ENCODE results near the gene HMGB1. TPM values are rescaled to one million over a fixed set of nuclear protein-coding genes. Genes with fewer than 3 reads are reported as not detected.

HMGB1 gene
- polyA plus RNA-seq, 1 experiment: 223 TPM

DNA sequence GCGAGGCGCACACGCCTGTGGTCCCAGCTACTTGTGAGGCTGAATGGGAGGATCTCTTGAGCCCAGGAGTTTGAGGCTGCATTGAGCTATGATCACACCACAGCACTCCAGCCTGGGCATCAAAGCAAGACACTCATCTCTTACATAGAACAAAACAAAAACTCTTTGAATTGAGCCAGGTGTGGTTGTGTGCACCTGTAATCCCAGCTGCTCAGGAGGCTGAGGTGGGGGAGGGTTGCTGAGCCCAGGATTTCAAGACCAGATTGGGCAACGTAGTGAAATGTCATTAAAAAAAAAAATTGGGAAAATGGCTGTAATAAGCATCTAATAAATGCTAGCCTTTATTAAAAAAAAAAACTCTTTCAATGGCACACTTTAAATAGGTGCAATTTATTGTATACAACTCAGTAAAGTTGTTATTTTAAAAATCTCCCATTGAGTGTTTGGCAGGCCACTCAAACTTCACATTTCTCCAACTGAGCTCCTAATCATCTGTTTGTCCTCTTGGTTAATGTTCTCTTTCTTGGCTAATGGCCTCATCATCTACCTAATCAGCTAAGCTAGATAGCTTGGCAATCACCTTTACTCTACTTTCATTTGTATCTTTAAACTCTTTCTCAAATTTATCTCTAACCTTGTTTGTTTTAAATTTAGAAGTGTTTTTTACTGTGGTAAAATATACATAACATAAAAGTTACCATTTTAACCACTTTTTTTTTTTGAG is 28.1 kb upstream of the HMGB1 start:
- ChIA-PET CTCF (no interaction called here), POLR2A (no interaction called here)
- Histone ChIP-seq H3K9me3 (ENCODE audit: control insufficient read depth, insufficient read depth, low read length) (no peaks in the 10 kb centered on the region), H3K27ac (ENCODE audit: low read depth, low read length) (no peak overlapping the region), H3K4me3 (ENCODE audit: low read depth, low read length) (no peak overlapping the region), H3K27me3 (ENCODE audit: control insufficient read depth, insufficient read depth, low read length) (no peaks in the 10 kb centered on the region)
- DNase-seq (ENCODE audit: low read depth, low spot score): no peak
- TF ChIP-seq, protein P1, sequence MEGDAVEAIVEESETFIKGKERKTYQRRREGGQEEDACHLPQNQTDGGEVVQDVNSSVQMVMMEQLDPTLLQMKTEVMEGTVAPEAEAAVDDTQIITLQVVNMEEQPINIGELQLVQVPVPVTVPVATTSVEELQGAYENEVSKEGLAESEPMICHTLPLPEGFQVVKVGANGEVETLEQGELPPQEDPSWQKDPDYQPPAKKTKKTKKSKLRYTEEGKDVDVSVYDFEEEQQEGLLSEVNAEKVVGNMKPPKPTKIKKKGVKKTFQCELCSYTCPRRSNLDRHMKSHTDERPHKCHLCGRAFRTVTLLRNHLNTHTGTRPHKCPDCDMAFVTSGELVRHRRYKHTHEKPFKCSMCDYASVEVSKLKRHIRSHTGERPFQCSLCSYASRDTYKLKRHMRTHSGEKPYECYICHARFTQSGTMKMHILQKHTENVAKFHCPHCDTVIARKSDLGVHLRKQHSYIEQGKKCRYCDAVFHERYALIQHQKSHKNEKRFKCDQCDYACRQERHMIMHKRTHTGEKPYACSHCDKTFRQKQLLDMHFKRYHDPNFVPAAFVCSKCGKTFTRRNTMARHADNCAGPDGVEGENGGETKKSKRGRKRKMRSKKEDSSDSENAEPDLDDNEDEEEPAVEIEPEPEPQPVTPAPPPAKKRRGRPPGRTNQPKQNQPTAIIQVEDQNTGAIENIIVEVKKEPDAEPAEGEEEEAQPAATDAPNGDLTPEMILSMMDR (IDR thresholded peaks at IDR 0.05; ENCODE audit: low read depth, low read length): no peak

DNA sequence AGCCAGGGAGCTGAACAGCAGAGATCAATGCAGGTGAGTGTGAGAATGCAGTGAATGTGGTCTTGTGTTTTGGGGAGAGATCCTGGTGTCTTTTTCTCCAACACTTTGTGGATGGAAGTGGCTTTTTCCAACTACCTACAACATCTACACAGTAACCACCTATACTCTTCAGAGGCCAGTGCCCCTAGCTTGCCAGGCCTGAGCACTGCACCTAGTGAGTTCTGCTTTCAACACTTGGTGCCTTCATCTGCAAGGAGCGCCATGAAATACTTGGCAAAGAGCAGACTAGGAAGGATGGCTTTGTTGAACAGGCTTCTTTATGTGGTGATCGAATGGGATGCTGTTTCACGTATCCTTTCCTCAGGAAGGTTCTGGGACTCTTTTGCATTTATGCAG is 21.3 kb upstream of the HMGB1 start:
- TF ChIP-seq, protein P1 (IDR thresholded peaks at IDR 0.05; ENCODE audit: low read depth, low read length): no peak

DNA sequence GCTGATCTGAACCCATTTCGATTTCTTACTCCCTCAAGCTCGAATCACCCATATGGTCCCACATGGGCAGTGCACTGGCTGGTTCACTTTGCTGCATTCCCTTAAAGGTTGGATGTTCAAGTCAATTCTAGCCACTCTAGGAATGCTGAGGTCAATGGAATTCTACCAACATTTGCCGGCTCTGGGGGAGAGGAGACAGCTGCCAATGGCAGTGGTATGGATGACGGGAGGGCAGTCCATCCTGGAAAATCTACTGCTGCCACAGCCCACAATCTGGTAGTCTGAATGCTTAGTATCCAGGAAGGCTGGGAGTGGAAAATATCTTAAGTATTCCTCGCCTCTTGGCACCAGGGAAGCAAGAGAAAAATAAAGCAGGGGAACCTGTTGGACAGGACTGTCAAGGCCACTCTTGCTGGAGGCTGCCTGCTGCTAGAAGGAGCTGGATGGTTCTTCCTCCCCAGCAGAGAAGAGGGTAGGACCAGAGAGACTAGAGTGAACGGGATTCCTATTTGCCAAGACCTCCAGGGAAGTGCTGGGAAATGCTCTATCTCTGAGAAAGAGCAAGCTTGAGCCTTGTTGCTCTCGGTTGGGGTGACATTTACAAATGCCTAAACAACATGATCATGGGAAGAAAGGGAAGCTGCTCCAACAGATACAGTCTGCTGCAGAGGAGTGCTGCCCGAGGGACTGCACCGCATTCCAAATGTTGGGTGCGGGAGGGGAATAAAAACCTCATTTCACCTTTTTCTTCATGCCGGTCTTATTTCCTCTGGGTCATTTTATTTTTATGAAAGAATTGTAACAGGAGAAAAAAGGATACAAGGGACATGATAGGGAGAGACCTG is 20.7 kb upstream of the HMGB1 start:
- POLR2A ChIA-PET: no interaction called here
- TF ChIP-seq, protein P1 (IDR thresholded peaks at IDR 0.05; ENCODE audit: low read depth, low read length): no peak
- CTCF ChIA-PET: interaction anchor here (0.6 kb wide), 1 partner anchor 78 kb away, joined by 4 read pairs; no protein-coding TSS in a partner anchor
- Histone ChIP-seq H3K9me3 (ENCODE audit: control insufficient read depth, insufficient read depth, low read length) (no peaks in the 10 kb centered on the region), H3K4me3 (ENCODE audit: low read depth, low read length) (no peak overlapping the region), H3K27ac (ENCODE audit: low read depth, low read length) (no peak overlapping the region), H3K27me3 (ENCODE audit: control insufficient read depth, insufficient read depth, low read length) (peaks cover 2% of the 10 kb centered on the region)
- DNase-seq (ENCODE audit: low read depth, low spot score): no peak

More for the DNA sequence above, 21.3 kb upstream of the HMGB1 start:
- Histone ChIP-seq H3K27me3 (ENCODE audit: control insufficient read depth, insufficient read depth, low read length) (peaks cover 2% of the 10 kb centered on the region), H3K4me3 (ENCODE audit: low read depth, low read length) (no peak overlapping the region), H3K27ac (ENCODE audit: low read depth, low read length) (no peak overlapping the region), H3K9me3 (ENCODE audit: control insufficient read depth, insufficient read depth, low read length) (no peaks in the 10 kb centered on the region)
- POLR2A ChIA-PET: no interaction called here
- CTCF ChIA-PET: interaction anchor here (0.6 kb wide), 1 partner anchor 77 kb away, joined by 4 read pairs; no protein-coding TSS in a partner anchor
- DNase-seq (ENCODE audit: low read depth, low spot score): no peak

DNA sequence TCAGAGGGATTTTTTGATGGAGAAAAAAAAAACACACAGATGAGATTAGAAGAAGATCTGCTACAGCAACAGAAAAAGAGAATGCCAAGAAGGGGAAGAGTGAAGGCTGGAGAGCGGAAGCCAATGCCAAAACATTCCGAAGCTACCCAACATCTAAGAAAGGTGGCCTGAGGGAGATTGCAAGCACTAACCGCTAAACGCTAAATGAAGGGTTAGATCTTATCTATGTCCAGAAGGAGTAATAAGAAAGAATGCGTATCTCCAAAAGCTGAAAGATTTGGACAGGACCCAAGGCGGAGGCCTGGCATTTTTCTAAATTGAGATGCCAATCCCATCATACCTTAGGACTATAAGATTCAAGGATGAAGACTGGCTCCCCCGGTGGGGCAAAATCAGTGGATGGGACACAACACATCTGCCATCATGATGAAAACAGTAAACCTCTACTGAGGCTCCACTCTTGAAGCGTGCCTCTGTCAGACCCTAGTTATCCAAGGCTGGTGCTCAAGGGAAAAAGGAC is 15.6 kb upstream of the HMGB1 start:
- POLR2A ChIA-PET: no interaction called here
- no peak for DNase-seq (ENCODE audit: low read depth, low spot score)
- CTCF ChIA-PET: no interaction called here

More for the DNA sequence above, 15.6 kb upstream of the HMGB1 start:
- peaks cover 1% of the 10 kb centered on the region for H3K27me3 ChIP-seq (ENCODE audit: control insufficient read depth, insufficient read depth, low read length)
- TF ChIP-seq, protein P1 (IDR thresholded peaks at IDR 0.05; ENCODE audit: low read depth, low read length): no peak
- no peak overlapping the region for H3K4me3 ChIP-seq (ENCODE audit: low read depth, low read length)
- H3K9me3 ChIP-seq (ENCODE audit: control insufficient read depth, insufficient read depth, low read length): no peaks in the 10 kb centered on the region
- no peak overlapping the region for H3K27ac ChIP-seq (ENCODE audit: low read depth, low read length)
